ENCODE results near the gene CHPT1.

The CHPT1 gene

GRCh38 chr12:101650346-101651117 is 46.9 kb upstream of the CHPT1 start:
- no peak overlapping the region for H3K4me3 ChIP-seq (replicated peaks; ENCODE audit: insufficient read depth, low read length)
- TF ChIP-seq, protein P1, sequence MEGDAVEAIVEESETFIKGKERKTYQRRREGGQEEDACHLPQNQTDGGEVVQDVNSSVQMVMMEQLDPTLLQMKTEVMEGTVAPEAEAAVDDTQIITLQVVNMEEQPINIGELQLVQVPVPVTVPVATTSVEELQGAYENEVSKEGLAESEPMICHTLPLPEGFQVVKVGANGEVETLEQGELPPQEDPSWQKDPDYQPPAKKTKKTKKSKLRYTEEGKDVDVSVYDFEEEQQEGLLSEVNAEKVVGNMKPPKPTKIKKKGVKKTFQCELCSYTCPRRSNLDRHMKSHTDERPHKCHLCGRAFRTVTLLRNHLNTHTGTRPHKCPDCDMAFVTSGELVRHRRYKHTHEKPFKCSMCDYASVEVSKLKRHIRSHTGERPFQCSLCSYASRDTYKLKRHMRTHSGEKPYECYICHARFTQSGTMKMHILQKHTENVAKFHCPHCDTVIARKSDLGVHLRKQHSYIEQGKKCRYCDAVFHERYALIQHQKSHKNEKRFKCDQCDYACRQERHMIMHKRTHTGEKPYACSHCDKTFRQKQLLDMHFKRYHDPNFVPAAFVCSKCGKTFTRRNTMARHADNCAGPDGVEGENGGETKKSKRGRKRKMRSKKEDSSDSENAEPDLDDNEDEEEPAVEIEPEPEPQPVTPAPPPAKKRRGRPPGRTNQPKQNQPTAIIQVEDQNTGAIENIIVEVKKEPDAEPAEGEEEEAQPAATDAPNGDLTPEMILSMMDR (IDR thresholded peaks at IDR 0.05; ENCODE audit: insufficient read depth, low read length), result no peak
- TF ChIP-seq GABPA (IDR thresholded peaks at IDR 0.05; ENCODE audit: low read depth) (no peak), SPI1 (IDR thresholded peaks at IDR 0.05; ENCODE audit: borderline replicate concordance, low read depth) (no peak)
- no peak overlapping the region for H3K27ac ChIP-seq (replicated peaks)
- no peaks in the 10 kb centered on the region for H3K27me3 ChIP-seq (ENCODE audit: insufficient read depth, poor library complexity, severe bottlenecking)
- no peak for DNase-seq (ENCODE audit: low read depth in 1 of 2, low spot score in 1 of 2)

DNA sequence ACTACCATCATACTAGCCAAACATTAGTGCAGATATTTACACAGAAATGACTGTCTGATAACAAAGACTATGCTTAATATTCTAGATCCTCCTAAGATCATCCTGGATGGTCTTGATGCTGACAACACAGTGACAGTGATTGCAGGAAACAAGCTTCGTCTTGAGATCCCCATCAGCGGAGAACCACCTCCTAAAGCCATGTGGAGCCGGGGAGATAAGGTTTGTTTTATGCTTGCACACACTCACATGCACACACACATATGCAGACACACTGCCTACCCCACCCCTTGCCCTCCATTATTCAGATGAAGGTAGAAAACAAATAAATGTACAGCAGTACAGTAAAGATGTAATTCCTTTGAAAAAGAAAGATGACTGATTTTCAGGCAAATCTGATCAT is 44.4 kb upstream of the CHPT1 start:
- no peak for DNase-seq (ENCODE audit: low read depth in 1 of 2, low spot score in 1 of 2)
- Histone ChIP-seq H3K4me3 (replicated peaks; ENCODE audit: insufficient read depth, low read length) (no peak overlapping the region), H3K27me3 (ENCODE audit: insufficient read depth, poor library complexity, severe bottlenecking) (peaks cover 3% of the 10 kb centered on the region), H3K27ac (replicated peaks) (no peak overlapping the region)
- no peak for TF ChIP-seq POLR2AphosphoS5 (IDR thresholded peaks at IDR 0.05; ENCODE audit: low read depth)
- TF ChIP-seq, protein P2, sequence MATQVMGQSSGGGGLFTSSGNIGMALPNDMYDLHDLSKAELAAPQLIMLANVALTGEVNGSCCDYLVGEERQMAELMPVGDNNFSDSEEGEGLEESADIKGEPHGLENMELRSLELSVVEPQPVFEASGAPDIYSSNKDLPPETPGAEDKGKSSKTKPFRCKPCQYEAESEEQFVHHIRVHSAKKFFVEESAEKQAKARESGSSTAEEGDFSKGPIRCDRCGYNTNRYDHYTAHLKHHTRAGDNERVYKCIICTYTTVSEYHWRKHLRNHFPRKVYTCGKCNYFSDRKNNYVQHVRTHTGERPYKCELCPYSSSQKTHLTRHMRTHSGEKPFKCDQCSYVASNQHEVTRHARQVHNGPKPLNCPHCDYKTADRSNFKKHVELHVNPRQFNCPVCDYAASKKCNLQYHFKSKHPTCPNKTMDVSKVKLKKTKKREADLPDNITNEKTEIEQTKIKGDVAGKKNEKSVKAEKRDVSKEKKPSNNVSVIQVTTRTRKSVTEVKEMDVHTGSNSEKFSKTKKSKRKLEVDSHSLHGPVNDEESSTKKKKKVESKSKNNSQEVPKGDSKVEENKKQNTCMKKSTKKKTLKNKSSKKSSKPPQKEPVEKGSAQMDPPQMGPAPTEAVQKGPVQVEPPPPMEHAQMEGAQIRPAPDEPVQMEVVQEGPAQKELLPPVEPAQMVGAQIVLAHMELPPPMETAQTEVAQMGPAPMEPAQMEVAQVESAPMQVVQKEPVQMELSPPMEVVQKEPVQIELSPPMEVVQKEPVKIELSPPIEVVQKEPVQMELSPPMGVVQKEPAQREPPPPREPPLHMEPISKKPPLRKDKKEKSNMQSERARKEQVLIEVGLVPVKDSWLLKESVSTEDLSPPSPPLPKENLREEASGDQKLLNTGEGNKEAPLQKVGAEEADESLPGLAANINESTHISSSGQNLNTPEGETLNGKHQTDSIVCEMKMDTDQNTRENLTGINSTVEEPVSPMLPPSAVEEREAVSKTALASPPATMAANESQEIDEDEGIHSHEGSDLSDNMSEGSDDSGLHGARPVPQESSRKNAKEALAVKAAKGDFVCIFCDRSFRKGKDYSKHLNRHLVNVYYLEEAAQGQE (IDR thresholded peaks at IDR 0.05; ENCODE audit: insufficient replicate concordance, low read depth), result no peak
- TF ChIP-seq SPI1 (IDR thresholded peaks at IDR 0.05; ENCODE audit: borderline replicate concordance, low read depth), result no peak
- TF ChIP-seq, protein P1 (IDR thresholded peaks at IDR 0.05; ENCODE audit: insufficient read depth, low read length), result no peak
- TF ChIP-seq GABPA (IDR thresholded peaks at IDR 0.05; ENCODE audit: low read depth), result no peak

- TF ChIP-seq, protein P1 (IDR thresholded peaks at IDR 0.05; ENCODE audit: insufficient read depth, low read length), result no peak
- TF ChIP-seq POLR2AphosphoS5 (IDR thresholded peaks at IDR 0.05; ENCODE audit: low read depth), result no peak
- TF ChIP-seq, protein P2 (IDR thresholded peaks at IDR 0.05; ENCODE audit: insufficient replicate concordance, low read depth), result no peak
- no peak for TF ChIP-seq GABPA (IDR thresholded peaks at IDR 0.05; ENCODE audit: low read depth)
- no peak for TF ChIP-seq SPI1 (IDR thresholded peaks at IDR 0.05; ENCODE audit: borderline replicate concordance, low read depth)
- H3K27me3 ChIP-seq (ENCODE audit: insufficient read depth, poor library complexity, severe bottlenecking), result peaks cover 3% of the 10 kb centered on the region
- H3K27ac ChIP-seq (replicated peaks), result no peak overlapping the region
- no peak for DNase-seq (ENCODE audit: low read depth in 1 of 2, low spot score in 1 of 2)
- no peak overlapping the region for H3K4me3 ChIP-seq (replicated peaks; ENCODE audit: insufficient read depth, low read length)
Observed at GRCh38 chr12:101653503-101653902, 43.9 kb upstream of the CHPT1 start.
